Measurements from ENCODE around the gene ELAPOR2.

GRCh38 chr7:87059525-87060287 lies at the start of gene ELAPOR2:
- no peak for TF ChIP-seq EZH2 (IDR thresholded peaks at IDR 0.05; ENCODE audit: low read length, unreplicated experiment)
- TF ChIP-seq, protein P1, sequence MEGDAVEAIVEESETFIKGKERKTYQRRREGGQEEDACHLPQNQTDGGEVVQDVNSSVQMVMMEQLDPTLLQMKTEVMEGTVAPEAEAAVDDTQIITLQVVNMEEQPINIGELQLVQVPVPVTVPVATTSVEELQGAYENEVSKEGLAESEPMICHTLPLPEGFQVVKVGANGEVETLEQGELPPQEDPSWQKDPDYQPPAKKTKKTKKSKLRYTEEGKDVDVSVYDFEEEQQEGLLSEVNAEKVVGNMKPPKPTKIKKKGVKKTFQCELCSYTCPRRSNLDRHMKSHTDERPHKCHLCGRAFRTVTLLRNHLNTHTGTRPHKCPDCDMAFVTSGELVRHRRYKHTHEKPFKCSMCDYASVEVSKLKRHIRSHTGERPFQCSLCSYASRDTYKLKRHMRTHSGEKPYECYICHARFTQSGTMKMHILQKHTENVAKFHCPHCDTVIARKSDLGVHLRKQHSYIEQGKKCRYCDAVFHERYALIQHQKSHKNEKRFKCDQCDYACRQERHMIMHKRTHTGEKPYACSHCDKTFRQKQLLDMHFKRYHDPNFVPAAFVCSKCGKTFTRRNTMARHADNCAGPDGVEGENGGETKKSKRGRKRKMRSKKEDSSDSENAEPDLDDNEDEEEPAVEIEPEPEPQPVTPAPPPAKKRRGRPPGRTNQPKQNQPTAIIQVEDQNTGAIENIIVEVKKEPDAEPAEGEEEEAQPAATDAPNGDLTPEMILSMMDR (conservative IDR thresholded peaks at IDR 0.05; ENCODE audit: low read depth, low read length): peak; percentile 44
- no peak for TF ChIP-seq EZH2phosphoT487 (IDR thresholded peaks at IDR 0.05; ENCODE audit: borderline replicate concordance, low read length)

Measured in PC-3 (cell line).